ENCODE data around the gene CYGB.
"Not testable (repeated sequence)": the region's sequence is repeated elsewhere in the genome, so short reads cannot be mapped to it uniquely, and the experiment has no call there.

Gene CYGB

GRCh38 chr17:76538281-76538931, 897 bp upstream of the CYGB start:
- peak; percentile 68 for DNase-seq (ENCODE audit: low spot score)

GRCh38 chr17:76537288-76537577, 276 bp downstream of the CYGB start:
- peak; percentile 81 for DNase-seq (ENCODE audit: low spot score)

GRCh38 chr17:76536511-76537287, 810 bp downstream of the CYGB start:
- no peak for DNase-seq (ENCODE audit: low spot score)

GRCh38 chr17:76535788-76536510, 1.6 kb downstream of the CYGB start:
- no peak for DNase-seq (ENCODE audit: low spot score)

GRCh38 chr17:76534831-76535732, 2.4 kb downstream of the CYGB start:
- no peak for DNase-seq (ENCODE audit: low spot score)

GRCh38 chr17:76533640-76534359, 3.7 kb downstream of the CYGB start:
- DNase-seq (ENCODE audit: low spot score) = not testable (repeated sequence)

GRCh38 chr17:76532072-76532651, 5.3 kb downstream of the CYGB start:
- DNase-seq (ENCODE audit: low spot score) = no peak

GRCh38 chr17:76531486-76532038, 5.9 kb downstream of the CYGB start:
- DNase-seq (ENCODE audit: low spot score) = no peak

GRCh38 chr17:76530811-76531485, 6.6 kb downstream of the CYGB start:
- no peak for DNase-seq (ENCODE audit: low spot score)

- DNase-seq (ENCODE audit: low spot score) = peak; percentile 66
Observed at GRCh38 chr17:76530095-76530723, 7.3 kb downstream of the CYGB start.

- peak; percentile 79 for DNase-seq (ENCODE audit: low spot score)
Observed at GRCh38 chr17:76529224-76530094, 8.1 kb downstream of the CYGB start.

GRCh38 chr17:76528528-76529223, 8.8 kb downstream of the CYGB start:
- no peak for DNase-seq (ENCODE audit: low spot score)

GRCh38 chr17:76528156-76528527, 9.4 kb downstream of the CYGB start:
- DNase-seq (ENCODE audit: low spot score) = no peak

GRCh38 chr17:76527430-76528111, 9.9 kb downstream of the CYGB start:
- peak; percentile 75 for DNase-seq (ENCODE audit: low spot score)

GRCh38 chr17:76527016-76527415, 10.5 kb downstream of the CYGB start:
- not testable (repeated sequence) for DNase-seq (ENCODE audit: low spot score)

- not testable (repeated sequence) for DNase-seq (ENCODE audit: low spot score)
Observed at GRCh38 chr17:76525513-76525833, 12.0 kb downstream of the CYGB start.

Measured in hepatic stellate cell (primary cell).